ENCODE data around the gene MPHOSPH6.
"Not testable (repeated sequence)": the region's sequence is repeated elsewhere in the genome, so short reads cannot be mapped to it uniquely, and the experiment has no call there.

MPHOSPH6 gene

GRCh38 chr16:82118749-82119148 lies 51.3 kb downstream of the MPHOSPH6 start:
- no peak for DNase-seq (ENCODE audit: low spot score)

GRCh38 chr16:82116535-82116934 lies 53.5 kb downstream of the MPHOSPH6 start:
- no peak for DNase-seq (ENCODE audit: low spot score)

GRCh38 chr16:82113741-82114140 lies 56.3 kb downstream of the MPHOSPH6 start:
- DNase-seq (ENCODE audit: low spot score), result no peak

GRCh38 chr16:82111944-82112343 lies 58.1 kb downstream of the MPHOSPH6 start:
- DNase-seq (ENCODE audit: low spot score), result no peak

- DNase-seq (ENCODE audit: low spot score), result not testable (repeated sequence)
Observed at GRCh38 chr16:82109266-82109665, 60.8 kb downstream of the MPHOSPH6 start.

- DNase-seq (ENCODE audit: low spot score), result no peak
Observed at GRCh38 chr16:82108774-82109173, 61.2 kb downstream of the MPHOSPH6 start.

- DNase-seq (ENCODE audit: low spot score), result no peak
Observed at GRCh38 chr16:82108100-82108499, 61.9 kb downstream of the MPHOSPH6 start.

GRCh38 chr16:82105107-82105506 lies 64.9 kb downstream of the MPHOSPH6 start:
- DNase-seq (ENCODE audit: low spot score), result no peak
